HepG2 (cell line): ENCODE results near the gene UBE3A. TPM values are rescaled to one million over a fixed set of nuclear protein-coding genes. Genes with fewer than 3 reads are reported as not detected.

Experiments used
- ATAC-seq: fragments of 200-7000 bp; cut with Tn5 transposase; 3 replicates; pipeline ENCODE4 v1.9.1; 2020; ENCODE audit warnings: mild to moderate bottlenecking, moderate library complexity
- BruUV-seq: library from RNA; stranded (reverse); fragments of 400-500 nt; replicated peaks from 2 replicates; lab custom pipeline; 2021; lab: Mats Ljungman, UMichigan
- CTCF ChIA-PET: fragments of 300-600 bp; formaldehyde crosslinking; extraction: SDS; loops from one replicate; lab custom pipeline; 2021; ENCODE audit warnings: low total read pairs, inconsistent platforms, low intra/inter-chr PET ratio; lab: Yijun Ruan, JAX
- POLR2A ChIA-PET: fragments of 350-600 bp; sonication (Branson Sonifier 250); formaldehyde crosslinking; loops from one replicate; lab custom pipeline; 2020; ENCODE audit warnings: antibody characterized with exemption, inconsistent platforms; lab: Yijun Ruan, JAX
- DNase-seq: peaks from one replicate; pipeline ENCODE4 v3.0.0-alpha.2; 2015; ENCODE audit warnings: low spot score
- FAIRE-seq: peaks from 3 replicates; lab custom pipeline; 2011; peaks lifted over from hg19 to GRCh38; lab: Jason Lieb, UNC
- H2AFZ ChIP-seq: one replicate; pipeline ENCODE4 v1.6.1; 2011; ENCODE audit warnings: low read length, inconsistent platforms
- H3K27ac ChIP-seq: fragments of 300-600 bp; 3 replicates; pipeline ENCODE4 v1.8.0; 2011; ENCODE audit warnings: mixed run types, mild to moderate bottlenecking, mixed read lengths, low read length, inconsistent platforms; ENCODE audit not compliant: insufficient read depth; ENCODE audit errors: extremely low read length
- H3K27me3 ChIP-seq, 2 experiments: fragments of 200-600 bp in 1 of 2; 2 replicates in 1 of 2; 3 replicates in 1 of 2; pipeline versions ENCODE4 v1.6.0 to v1.8.0; 2011; ENCODE audit warnings: low read length in 2 of 2, mild to moderate bottlenecking in 2 of 2, moderate library complexity in 2 of 2, inconsistent platforms in 1 of 2; ENCODE audit not compliant: insufficient read depth in 2 of 2, control insufficient read depth in 1 of 2
- H3K36me3 ChIP-seq, 2 experiments: fragments of 200-600 bp in 1 of 2; replicated peaks in 1 of 2; 2 replicates in 1 of 2; 3 replicates in 1 of 2; pipeline versions ENCODE4 v1.5.1 to v1.8.0; 2011; ENCODE audit warnings: low read length in 2 of 2, inconsistent platforms in 1 of 2; ENCODE audit not compliant: insufficient read depth in 2 of 2, control insufficient read depth in 1 of 2
- H3K4me1 ChIP-seq: 2 replicates; pipeline ENCODE4 v1.5.1; 2012; ENCODE audit warnings: low read length, inconsistent platforms; ENCODE audit not compliant: insufficient read depth
- H3K4me2 ChIP-seq: 2 replicates; pipeline ENCODE4 v1.6.0; 2011; ENCODE audit warnings: low read depth, low read length, inconsistent platforms
- H3K4me3 ChIP-seq, 3 experiments: fragments of 200-600 bp in 1 of 3; sonication (generic), shearing (Covaris generic) in 1 of 3; replicated peaks in 1 of 3; 2 replicates each; pipeline ENCODE4 v1.5.1; 2011 to 2016; ENCODE audit warnings: low read length in 3 of 3, inconsistent platforms in 2 of 3, low read depth in 2 of 3, mild to moderate bottlenecking in 2 of 3, control low read depth in 1 of 3, mixed read lengths in 1 of 3; ENCODE audit not compliant: insufficient read depth in 1 of 3
- H3K79me2 ChIP-seq: one replicate; pipeline ENCODE4 v1.6.1; 2011; ENCODE audit warnings: low read length, inconsistent platforms; ENCODE audit not compliant: insufficient read depth
- H3K9ac ChIP-seq: 2 replicates; pipeline ENCODE4 v1.6.0; 2011; ENCODE audit warnings: mild to moderate bottlenecking, low read depth, low read length, inconsistent platforms; ENCODE audit not compliant: insufficient read depth
- H3K9me3 ChIP-seq: 2 replicates; pipeline ENCODE4 v1.5.1; 2012; ENCODE audit warnings: mild to moderate bottlenecking, low read length
- H4K20me1 ChIP-seq: 2 replicates; pipeline ENCODE4 v1.6.0; 2011; ENCODE audit warnings: inconsistent platforms, mild to moderate bottlenecking, low read length, moderate library complexity; ENCODE audit not compliant: insufficient read depth
- AGO1 ChIP-seq: fragments of 200-400 bp; formaldehyde crosslinking; IDR thresholded peaks from 2 replicates; pipeline ENCODE4 v1.6.1; 2017; ENCODE audit warnings: mild to moderate bottlenecking, low read depth, low read length, moderate library complexity; ENCODE audit not compliant: poor library complexity, severe bottlenecking
- HMGA1 ChIP-seq: sonication (generic); formaldehyde crosslinking; conservative IDR thresholded peaks from 2 replicates; pipeline ENCODE4 v1.4.0; 2020; ENCODE audit warnings: missing genetic modification reagents
- JUNB ChIP-seq: sonication (generic); formaldehyde crosslinking; IDR thresholded peaks from 2 replicates; pipeline ENCODE4 v1.8.0; 2022; ENCODE audit warnings: missing genetic modification reagents, mild to moderate bottlenecking, borderline replicate concordance
- MBNL3 ChIP-seq: fragments of 250-450 bp; sonication (Bioruptor Pico); conservative IDR thresholded peaks from 2 replicates; pipeline ENCODE4 v1.8.0; 2022; ENCODE audit warnings: mild to moderate bottlenecking, inconsistent platforms
- ZNF143 ChIP-seq: sonication (generic); formaldehyde crosslinking; IDR thresholded peaks from 2 replicates; pipeline ENCODE4 v1.4.0; 2020; ENCODE audit warnings: missing genetic modification reagents
- ZNF225 ChIP-seq: sonication (generic); formaldehyde crosslinking; IDR thresholded peaks from 2 replicates; pipeline ENCODE4 v1.4.0; 2020; ENCODE audit warnings: mild to moderate bottlenecking, missing genetic modification reagents
- ZNF317 ChIP-seq: sonication (generic); formaldehyde crosslinking; IDR thresholded peaks from 2 replicates; pipeline ENCODE4 v1.5.0; 2020; ENCODE audit warnings: mild to moderate bottlenecking, missing genetic modification reagents
- ZNF382 ChIP-seq: sonication (generic); formaldehyde crosslinking; IDR thresholded peaks from 2 replicates; pipeline ENCODE4 v1.5.0; 2020; ENCODE audit warnings: missing genetic modification reagents, mild to moderate bottlenecking, borderline replicate concordance
- ZNF615 ChIP-seq: sonication (generic); formaldehyde crosslinking; IDR thresholded peaks from 2 replicates; pipeline ENCODE4 v1.5.0; 2020; ENCODE audit warnings: mild to moderate bottlenecking, missing genetic modification reagents, borderline replicate concordance
- WGBS: methylation state at CpG from one replicate; pipeline ENCODE4 v1.1.6; 2017; ENCODE audit warnings: low lambda C conversion rate; 5-methylcytosine and 5-hydroxymethylcytosine counted together
- in situ Hi-C: cut with HindIII; loops from 2 replicates; pipeline ENCODE4 v1.10.0; 2017; ENCODE audit warnings: low pct_unique_long_range_greater_than_20kb; ENCODE audit not compliant: extremely low pct_ligation_motif_present
- intact Hi-C: fragments of 100-400 bp; cut with micrococcal nuclease; formaldehyde crosslinking; loops from one replicate; pipeline ENCODE4 v1.10.0; 2022; ENCODE audit not compliant: unreplicated experiment
- polyA plus RNA-seq, 8 experiments: library from polyadenylated mRNA; depleted of rRNA in 3 of 8; stranded (reverse) in 7 of 8; unstranded in 1 of 8; fragments of >200 nt; fragmentation: Illumina TruSeq in 4 of 8; extraction: Trizol in 4 of 8; gene quantifications; 2 replicates each; pipeline versions ENCODE4 v1.2.1 to v1.2.3, GENCODE V29; 2011 to 2016; ENCODE audit warnings: low read depth in 4 of 8, missing spikeins in 1 of 8, mixed read lengths in 1 of 8; ENCODE audit not compliant: insufficient read depth in 1 of 8
- total RNA-seq, 5 experiments: library from RNA; depleted of rRNA; stranded (reverse); fragments of >200 nt; fragmentation: Illumina TruSeq; extraction: Trizol; gene quantifications; 2 replicates each; pipeline ENCODE4 v1.2.3, GENCODE V29; 2016; ENCODE audit warnings: low read depth in 1 of 5
- TF ChIP-seq, protein P1 (sequence below): sonication (generic); formaldehyde crosslinking; IDR thresholded peaks from 2 replicates; pipeline ENCODE4 v1.5.0; 2020; ENCODE audit warnings: mild to moderate bottlenecking, missing genetic modification reagents, borderline replicate concordance
- TF ChIP-seq, protein P2 (sequence below): sonication (generic); formaldehyde crosslinking; IDR thresholded peaks from 2 replicates; pipeline ENCODE4 v1.4.0; 2020; ENCODE audit warnings: mild to moderate bottlenecking, missing genetic modification reagents
- TF ChIP-seq, protein P3 (sequence below): sonication (generic); formaldehyde crosslinking; IDR thresholded peaks from 2 replicates; pipeline ENCODE4 v1.5.1; 2020; ENCODE audit warnings: missing genetic modification reagents, mild to moderate bottlenecking, borderline replicate concordance

Gene UBE3A
- total and polyA plus RNA-seq, 2 of the 13 experiments (the other 11 are each of a cell fraction or from before 2014, with no cell fraction given), result 17.3 to 80.5 TPM

DNA sequence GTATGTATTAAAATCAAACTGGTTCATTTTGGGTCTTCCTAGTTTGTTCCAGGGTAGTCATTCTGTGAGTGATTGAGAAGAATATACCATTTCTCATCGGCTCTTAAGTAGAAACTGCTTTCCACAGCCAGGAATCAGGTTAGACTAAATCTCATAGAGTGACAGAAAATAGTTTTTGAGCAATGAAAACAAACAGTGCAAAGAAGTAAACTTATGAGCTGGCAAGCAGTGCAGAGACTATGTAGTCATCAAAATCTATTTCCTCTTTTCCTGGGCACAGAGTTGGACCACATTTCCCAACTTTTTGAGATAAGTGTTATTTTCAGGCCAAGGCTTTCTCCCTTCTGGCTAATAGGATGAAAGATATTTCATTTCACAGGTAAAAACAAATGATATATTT lies 66.5 kb downstream of the UBE3A start (continued):
- no peak for TF ChIP-seq JUNB (CRISPR knock-in tag)
- TF ChIP-seq, protein P1, sequence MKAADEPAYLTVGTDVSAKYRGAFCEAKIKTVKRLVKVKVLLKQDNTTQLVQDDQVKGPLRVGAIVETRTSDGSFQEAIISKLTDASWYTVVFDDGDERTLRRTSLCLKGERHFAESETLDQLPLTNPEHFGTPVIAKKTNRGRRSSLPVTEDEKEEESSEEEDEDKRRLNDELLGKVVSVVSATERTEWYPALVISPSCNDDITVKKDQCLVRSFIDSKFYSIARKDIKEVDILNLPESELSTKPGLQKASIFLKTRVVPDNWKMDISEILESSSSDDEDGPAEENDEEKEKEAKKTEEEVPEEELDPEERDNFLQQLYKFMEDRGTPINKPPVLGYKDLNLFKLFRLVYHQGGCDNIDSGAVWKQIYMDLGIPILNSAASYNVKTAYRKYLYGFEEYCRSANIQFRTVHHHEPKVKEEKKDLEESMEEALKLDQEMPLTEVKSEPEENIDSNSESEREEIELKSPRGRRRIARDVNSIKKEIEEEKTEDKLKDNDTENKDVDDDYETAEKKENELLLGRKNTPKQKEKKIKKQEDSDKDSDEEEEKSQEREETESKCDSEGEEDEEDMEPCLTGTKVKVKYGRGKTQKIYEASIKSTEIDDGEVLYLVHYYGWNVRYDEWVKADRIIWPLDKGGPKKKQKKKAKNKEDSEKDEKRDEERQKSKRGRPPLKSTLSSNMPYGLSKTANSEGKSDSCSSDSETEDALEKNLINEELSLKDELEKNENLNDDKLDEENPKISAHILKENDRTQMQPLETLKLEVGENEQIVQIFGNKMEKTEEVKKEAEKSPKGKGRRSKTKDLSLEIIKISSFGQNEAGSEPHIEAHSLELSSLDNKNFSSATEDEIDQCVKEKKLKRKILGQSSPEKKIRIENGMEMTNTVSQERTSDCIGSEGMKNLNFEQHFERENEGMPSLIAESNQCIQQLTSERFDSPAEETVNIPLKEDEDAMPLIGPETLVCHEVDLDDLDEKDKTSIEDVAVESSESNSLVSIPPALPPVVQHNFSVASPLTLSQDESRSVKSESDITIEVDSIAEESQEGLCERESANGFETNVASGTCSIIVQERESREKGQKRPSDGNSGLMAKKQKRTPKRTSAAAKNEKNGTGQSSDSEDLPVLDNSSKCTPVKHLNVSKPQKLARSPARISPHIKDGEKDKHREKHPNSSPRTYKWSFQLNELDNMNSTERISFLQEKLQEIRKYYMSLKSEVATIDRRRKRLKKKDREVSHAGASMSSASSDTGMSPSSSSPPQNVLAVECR (CRISPR knock-in tag), result no peak
- no peak for TF ChIP-seq ZNF317
- no peak for TF ChIP-seq ZNF615 (CRISPR knock-in tag)
- no peak for TF ChIP-seq ZNF225 (CRISPR knock-in tag)
- no peak for TF ChIP-seq ZNF143
- TF ChIP-seq AGO1, result no peak

DNA sequence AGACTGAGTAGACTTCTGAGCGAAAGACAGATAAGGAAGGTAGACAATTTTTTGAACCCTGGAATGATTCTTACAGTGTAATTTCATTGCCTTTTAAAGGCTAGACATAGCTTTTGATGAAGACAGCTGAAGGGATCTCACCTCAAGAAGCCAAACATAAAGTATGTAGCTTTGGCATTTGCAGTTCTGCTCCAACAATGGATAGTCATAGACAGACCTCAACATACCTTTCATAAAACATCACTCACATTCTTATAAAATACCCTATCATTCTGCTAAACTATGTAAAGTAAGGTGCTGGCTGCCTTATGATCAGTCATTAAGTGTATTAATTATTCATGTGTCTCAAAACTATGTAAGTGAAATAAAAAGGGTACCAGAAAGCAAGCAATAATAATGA lies 70.0 kb downstream of the UBE3A start:
- Histone ChIP-seq H3K9ac (no peak overlapping the region), H3K4me3 (no peak overlapping the region), H3K4me2 (no peak overlapping the region), H3K27ac (no peak overlapping the region), H3K4me1 (no peaks in the 10 kb centered on the region), H2AFZ (no peak overlapping the region), H3K36me3 (peaks cover 5 to 43% of the 10 kb centered on the region in 2 experiments; a peak in 3 of 5 replicates), H3K27me3 (no peaks in the 10 kb centered on the region), H3K79me2 (no peaks in the 10 kb centered on the region), H4K20me1 (no peaks in the 10 kb centered on the region), H3K9me3 (no peaks in the 10 kb centered on the region)
- DNase-seq (no peak), FAIRE-seq (no peak), ATAC-seq (no peak)
- WGBS, result 100% methylated on average over 1 of the region's 1 CpG
- TF ChIP-seq ZNF382 (no peak), MBNL3 (no peak), HMGA1 (no peak)
- TF ChIP-seq, protein P2, sequence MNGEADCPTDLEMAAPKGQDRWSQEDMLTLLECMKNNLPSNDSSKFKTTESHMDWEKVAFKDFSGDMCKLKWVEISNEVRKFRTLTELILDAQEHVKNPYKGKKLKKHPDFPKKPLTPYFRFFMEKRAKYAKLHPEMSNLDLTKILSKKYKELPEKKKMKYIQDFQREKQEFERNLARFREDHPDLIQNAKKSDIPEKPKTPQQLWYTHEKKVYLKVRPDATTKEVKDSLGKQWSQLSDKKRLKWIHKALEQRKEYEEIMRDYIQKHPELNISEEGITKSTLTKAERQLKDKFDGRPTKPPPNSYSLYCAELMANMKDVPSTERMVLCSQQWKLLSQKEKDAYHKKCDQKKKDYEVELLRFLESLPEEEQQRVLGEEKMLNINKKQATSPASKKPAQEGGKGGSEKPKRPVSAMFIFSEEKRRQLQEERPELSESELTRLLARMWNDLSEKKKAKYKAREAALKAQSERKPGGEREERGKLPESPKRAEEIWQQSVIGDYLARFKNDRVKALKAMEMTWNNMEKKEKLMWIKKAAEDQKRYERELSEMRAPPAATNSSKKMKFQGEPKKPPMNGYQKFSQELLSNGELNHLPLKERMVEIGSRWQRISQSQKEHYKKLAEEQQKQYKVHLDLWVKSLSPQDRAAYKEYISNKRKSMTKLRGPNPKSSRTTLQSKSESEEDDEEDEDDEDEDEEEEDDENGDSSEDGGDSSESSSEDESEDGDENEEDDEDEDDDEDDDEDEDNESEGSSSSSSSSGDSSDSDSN (CRISPR knock-in tag), result no peak
- TF ChIP-seq, protein P3, sequence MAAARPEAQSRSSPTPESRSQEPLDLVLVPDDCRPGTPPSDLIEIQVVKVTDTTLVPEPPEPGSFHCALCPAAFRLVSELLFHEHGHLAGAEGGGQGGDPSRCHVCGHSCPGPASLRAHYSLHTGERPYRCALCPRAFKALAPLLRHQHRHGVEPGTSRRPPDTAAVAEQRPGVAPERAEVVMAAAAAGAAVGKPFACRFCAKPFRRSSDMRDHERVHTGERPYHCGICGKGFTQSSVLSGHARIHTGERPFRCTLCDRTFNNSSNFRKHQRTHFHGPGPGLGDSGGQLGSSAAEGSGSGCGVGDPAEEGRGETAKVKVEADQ, result no peak
- POLR2A ChIA-PET, result no interaction called here
- CTCF ChIA-PET, result no interaction called here
- in situ Hi-C loops, result no loop called here
- intact Hi-C loops, result no loop called here
- no TSS peak for BruUV-seq
